HepG2 (cell line): Measurements from ENCODE around the gene FITM1. TPM values are rescaled to one million over a fixed set of nuclear protein-coding genes. Genes with fewer than 3 reads are reported as not detected.

ENCODE experiments used
- ARNTL ChIP-seq: sonication (generic); formaldehyde crosslinking; IDR thresholded peaks from 2 replicates; pipeline ENCODE4 v1.4.0; 2020; ENCODE audit warnings: mild to moderate bottlenecking, missing genetic modification reagents
- GPN1 ChIP-seq: sonication (generic); formaldehyde crosslinking; IDR thresholded peaks from 2 replicates; pipeline ENCODE4 v1.5.1; 2020; ENCODE audit warnings: missing genetic modification reagents, borderline replicate concordance
- HMGA1 ChIP-seq: sonication (generic); formaldehyde crosslinking; conservative IDR thresholded peaks from 2 replicates; pipeline ENCODE4 v1.4.0; 2020; ENCODE audit warnings: missing genetic modification reagents
- HNRNPL ChIP-seq: fragments of 200-400 bp; formaldehyde crosslinking; IDR thresholded peaks from 2 replicates; pipeline ENCODE4 v1.6.1; 2017; ENCODE audit warnings: mild to moderate bottlenecking, low read depth, low read length
- JUND ChIP-seq: sonication (generic); formaldehyde crosslinking; IDR thresholded peaks from 2 replicates; pipeline ENCODE4 v1.8.0; 2022; ENCODE audit warnings: mild to moderate bottlenecking, missing genetic modification reagents
- NAIF1 ChIP-seq: sonication (generic); formaldehyde crosslinking; IDR thresholded peaks from 2 replicates; pipeline ENCODE4 v1.5.0; 2020; ENCODE audit warnings: mild to moderate bottlenecking, missing genetic modification reagents, borderline replicate concordance
- NCOR1 ChIP-seq: fragments of 200-600 bp; sonication (generic); IDR thresholded peaks from 2 replicates; pipeline ENCODE4 v1.7.0; 2017; ENCODE audit warnings: antibody characterized with exemption, low read length, borderline replicate concordance
- NFE2L2 ChIP-seq: fragments of 150-350 bp; IDR thresholded peaks from 2 replicates; pipeline ENCODE4 v1.6.1; 2014; ENCODE audit warnings: low read length
- PAX8 ChIP-seq: sonication (generic); formaldehyde crosslinking; IDR thresholded peaks from 2 replicates; pipeline ENCODE4 v1.8.0; 2022; ENCODE audit warnings: mild to moderate bottlenecking, missing genetic modification reagents, borderline replicate concordance
- RAD51 ChIP-seq: fragments of 450-650 bp; IDR thresholded peaks from 2 replicates; pipeline ENCODE4 v1.6.1; 2016; ENCODE audit warnings: borderline replicate concordance
- SATB2 ChIP-seq: sonication (generic); formaldehyde crosslinking; IDR thresholded peaks from 2 replicates; pipeline ENCODE4 v1.5.0; 2020; ENCODE audit warnings: missing genetic modification reagents
- SNAI1 ChIP-seq: sonication (generic); formaldehyde crosslinking; IDR thresholded peaks from 2 replicates; pipeline ENCODE4 v1.5.0; 2020; ENCODE audit warnings: mild to moderate bottlenecking, missing genetic modification reagents, borderline replicate concordance
- THAP11 ChIP-seq: IDR thresholded peaks from 2 replicates; pipeline ENCODE4 v1.6.1; 2016; ENCODE audit warnings: missing biosample characterization, missing genetic modification reagents
- ZKSCAN5 ChIP-seq: sonication (generic); formaldehyde crosslinking; IDR thresholded peaks from 2 replicates; pipeline ENCODE4 v1.5.1; 2020; ENCODE audit warnings: mild to moderate bottlenecking, missing genetic modification reagents
- ZNF20 ChIP-seq: sonication (generic); formaldehyde crosslinking; IDR thresholded peaks from 2 replicates; pipeline ENCODE4 v1.4.0; 2020; ENCODE audit warnings: mild to moderate bottlenecking, moderate library complexity, missing genetic modification reagents
- ZNF24 ChIP-seq: fragments of 450-650 bp; IDR thresholded peaks from 2 replicates; pipeline ENCODE4 v1.6.1; 2017; ENCODE audit warnings: antibody characterized with exemption, mild to moderate bottlenecking
- ZNF256 ChIP-seq: sonication (generic); formaldehyde crosslinking; conservative IDR thresholded peaks from 2 replicates; pipeline ENCODE4 v1.4.0; 2020; ENCODE audit warnings: missing genetic modification reagents
- ZNF367 ChIP-seq: sonication (generic); formaldehyde crosslinking; IDR thresholded peaks from 2 replicates; pipeline ENCODE4 v1.4.0; 2020; ENCODE audit warnings: missing genetic modification reagents, borderline replicate concordance
- ZNF674 ChIP-seq: sonication (generic); formaldehyde crosslinking; IDR thresholded peaks from 2 replicates; pipeline ENCODE4 v1.5.0; 2020; ENCODE audit warnings: low read depth, mild to moderate bottlenecking, missing genetic modification reagents
- ZNF773 ChIP-seq: sonication (generic); formaldehyde crosslinking; IDR thresholded peaks from 2 replicates; pipeline ENCODE4 v1.4.0; 2020; ENCODE audit warnings: missing genetic modification reagents, borderline replicate concordance
- ZSCAN12 ChIP-seq: sonication (generic); formaldehyde crosslinking; IDR thresholded peaks from 2 replicates; pipeline ENCODE4 v1.9.0; 2021; ENCODE audit warnings: mild to moderate bottlenecking, missing genetic modification reagents
- ZSCAN22 ChIP-seq: sonication (generic); formaldehyde crosslinking; IDR thresholded peaks from 2 replicates; pipeline ENCODE4 v1.4.0; 2020; ENCODE audit warnings: mild to moderate bottlenecking, missing genetic modification reagents
- polyA plus RNA-seq, 8 experiments: library from polyadenylated mRNA; depleted of rRNA in 3 of 8; stranded (reverse) in 7 of 8; unstranded in 1 of 8; fragments of >200 nt; fragmentation: Illumina TruSeq in 4 of 8; extraction: Trizol in 4 of 8; gene quantifications; 2 replicates each; pipeline versions ENCODE4 v1.2.1 to v1.2.3, GENCODE V29; 2011 to 2016; ENCODE audit warnings: low read depth in 4 of 8, missing spikeins in 1 of 8, mixed read lengths in 1 of 8; ENCODE audit not compliant: insufficient read depth in 1 of 8
- total RNA-seq, 5 experiments: library from RNA; depleted of rRNA; stranded (reverse); fragments of >200 nt; fragmentation: Illumina TruSeq; extraction: Trizol; gene quantifications; 2 replicates each; pipeline ENCODE4 v1.2.3, GENCODE V29; 2016; ENCODE audit warnings: low read depth in 1 of 5
- TF ChIP-seq, protein P1 (sequence below): sonication (generic); formaldehyde crosslinking; IDR thresholded peaks from 2 replicates; pipeline ENCODE4 v1.8.0; 2022; ENCODE audit warnings: missing genetic modification reagents, mild to moderate bottlenecking, borderline replicate concordance
- TF ChIP-seq, protein P2 (sequence below): sonication (generic); formaldehyde crosslinking; IDR thresholded peaks from 2 replicates; pipeline ENCODE4 v1.4.0; 2020; ENCODE audit warnings: mild to moderate bottlenecking, missing genetic modification reagents
- TF ChIP-seq, protein P3 (sequence below): sonication (generic); formaldehyde crosslinking; IDR thresholded peaks from 2 replicates; pipeline ENCODE4 v1.5.0; 2020; ENCODE audit warnings: missing genetic modification reagents, mild to moderate bottlenecking, borderline replicate concordance
- TF ChIP-seq, protein P4 (sequence below): sonication (generic); formaldehyde crosslinking; IDR thresholded peaks from 2 replicates; pipeline ENCODE4 v1.8.1; 2023; ENCODE audit warnings: missing genetic modification reagents, inconsistent platforms, borderline replicate concordance
- TF ChIP-seq, protein P5 (sequence below): sonication (generic); formaldehyde crosslinking; IDR thresholded peaks from 2 replicates; pipeline ENCODE4 v1.5.0; 2020; ENCODE audit warnings: missing genetic modification reagents

The FITM1 gene
- total and polyA plus RNA-seq, 2 of the 13 experiments (the other 11 are each of a cell fraction or from before 2014, with no cell fraction given): 2.7 to 5.8 TPM

DNA sequence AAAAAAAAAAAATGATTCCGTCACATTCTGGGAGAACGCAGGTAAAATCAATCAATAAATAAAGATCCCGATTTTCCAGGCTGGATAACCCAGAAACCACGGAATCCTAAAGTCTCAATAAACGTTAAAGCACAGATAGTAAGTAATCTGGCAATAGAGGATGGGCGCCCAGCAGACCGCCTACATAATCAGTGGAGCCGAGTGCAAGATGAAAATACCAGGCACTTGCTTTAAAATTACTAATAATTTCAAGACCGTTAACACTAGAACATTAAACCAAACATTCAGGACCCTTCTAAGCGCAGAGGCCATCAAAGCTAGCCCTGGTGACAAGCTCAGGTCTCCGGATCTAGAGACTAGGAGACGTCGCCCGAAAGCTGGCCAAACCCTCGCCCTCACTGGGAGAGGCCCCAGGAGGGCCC lies 17.1 kb upstream of the FITM1 start (continued):
- TF ChIP-seq NCOR1 (no peak), THAP11 (CRISPR knock-in tag) (no peak), ZNF367 (CRISPR knock-in tag) (0 out of 2 replicates have a peak, but pooled peaks have one; percentile 37), ZNF24 (no peak), ZNF20 (CRISPR knock-in tag) (0 out of 2 replicates have a peak, but pooled peaks have one; percentile 7), ZSCAN22 (CRISPR knock-in tag) (no peak), ZNF256 (CRISPR knock-in tag) (peak; percentile 80), SATB2 (CRISPR knock-in tag) (peak; percentile 66; the same call in 1 of the 2 replicates), HMGA1 (CRISPR knock-in tag) (0 out of 2 replicates have a peak, but pooled peaks have one; percentile 88), SNAI1 (CRISPR knock-in tag) (0 out of 2 replicates have a peak, but pooled peaks have one; percentile 1), JUND (CRISPR knock-in tag) (no peak), ZNF674 (CRISPR knock-in tag) (no peak), NFE2L2 (no peak), NAIF1 (CRISPR knock-in tag) (no peak), GPN1 (CRISPR knock-in tag) (0 out of 2 replicates have a peak, but pooled peaks have one; percentile 69), ZKSCAN5 (0 out of 2 replicates have a peak, but pooled peaks have one; percentile 17), HNRNPL (no peak), ZSCAN12 (CRISPR knock-in tag) (0 out of 2 replicates have a peak, but pooled peaks have one; percentile 6), ZNF773 (peak; percentile 73; the same call in 1 of the 2 replicates), ARNTL (CRISPR knock-in tag) (no peak), PAX8 (CRISPR knock-in tag) (no peak), RAD51 (no peak)
- TF ChIP-seq, protein P1, sequence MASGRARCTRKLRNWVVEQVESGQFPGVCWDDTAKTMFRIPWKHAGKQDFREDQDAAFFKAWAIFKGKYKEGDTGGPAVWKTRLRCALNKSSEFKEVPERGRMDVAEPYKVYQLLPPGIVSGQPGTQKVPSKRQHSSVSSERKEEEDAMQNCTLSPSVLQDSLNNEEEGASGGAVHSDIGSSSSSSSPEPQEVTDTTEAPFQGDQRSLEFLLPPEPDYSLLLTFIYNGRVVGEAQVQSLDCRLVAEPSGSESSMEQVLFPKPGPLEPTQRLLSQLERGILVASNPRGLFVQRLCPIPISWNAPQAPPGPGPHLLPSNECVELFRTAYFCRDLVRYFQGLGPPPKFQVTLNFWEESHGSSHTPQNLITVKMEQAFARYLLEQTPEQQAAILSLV (CRISPR knock-in tag): no peak
- TF ChIP-seq, protein P2, sequence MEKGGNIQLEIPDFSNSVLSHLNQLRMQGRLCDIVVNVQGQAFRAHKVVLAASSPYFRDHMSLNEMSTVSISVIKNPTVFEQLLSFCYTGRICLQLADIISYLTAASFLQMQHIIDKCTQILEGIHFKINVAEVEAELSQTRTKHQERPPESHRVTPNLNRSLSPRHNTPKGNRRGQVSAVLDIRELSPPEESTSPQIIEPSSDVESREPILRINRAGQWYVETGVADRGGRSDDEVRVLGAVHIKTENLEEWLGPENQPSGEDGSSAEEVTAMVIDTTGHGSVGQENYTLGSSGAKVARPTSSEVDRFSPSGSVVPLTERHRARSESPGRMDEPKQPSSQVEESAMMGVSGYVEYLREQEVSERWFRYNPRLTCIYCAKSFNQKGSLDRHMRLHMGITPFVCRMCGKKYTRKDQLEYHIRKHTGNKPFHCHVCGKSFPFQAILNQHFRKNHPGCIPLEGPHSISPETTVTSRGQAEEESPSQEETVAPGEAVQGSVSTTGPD (CRISPR knock-in tag): 0 out of 2 replicates have a peak, but pooled peaks have one; percentile 3
- TF ChIP-seq, protein P3, sequence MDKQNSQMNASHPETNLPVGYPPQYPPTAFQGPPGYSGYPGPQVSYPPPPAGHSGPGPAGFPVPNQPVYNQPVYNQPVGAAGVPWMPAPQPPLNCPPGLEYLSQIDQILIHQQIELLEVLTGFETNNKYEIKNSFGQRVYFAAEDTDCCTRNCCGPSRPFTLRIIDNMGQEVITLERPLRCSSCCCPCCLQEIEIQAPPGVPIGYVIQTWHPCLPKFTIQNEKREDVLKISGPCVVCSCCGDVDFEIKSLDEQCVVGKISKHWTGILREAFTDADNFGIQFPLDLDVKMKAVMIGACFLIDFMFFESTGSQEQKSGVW (CRISPR knock-in tag): no peak
- TF ChIP-seq, protein P4, sequence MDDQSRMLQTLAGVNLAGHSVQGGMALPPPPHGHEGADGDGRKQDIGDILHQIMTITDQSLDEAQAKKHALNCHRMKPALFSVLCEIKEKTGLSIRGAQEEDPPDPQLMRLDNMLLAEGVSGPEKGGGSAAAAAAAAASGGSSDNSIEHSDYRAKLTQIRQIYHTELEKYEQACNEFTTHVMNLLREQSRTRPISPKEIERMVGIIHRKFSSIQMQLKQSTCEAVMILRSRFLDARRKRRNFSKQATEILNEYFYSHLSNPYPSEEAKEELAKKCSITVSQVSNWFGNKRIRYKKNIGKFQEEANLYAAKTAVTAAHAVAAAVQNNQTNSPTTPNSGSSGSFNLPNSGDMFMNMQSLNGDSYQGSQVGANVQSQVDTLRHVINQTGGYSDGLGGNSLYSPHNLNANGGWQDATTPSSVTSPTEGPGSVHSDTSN (CRISPR knock-in tag): peak; percentile 94; the same call in 1 of the 2 replicates
- TF ChIP-seq, protein P5, sequence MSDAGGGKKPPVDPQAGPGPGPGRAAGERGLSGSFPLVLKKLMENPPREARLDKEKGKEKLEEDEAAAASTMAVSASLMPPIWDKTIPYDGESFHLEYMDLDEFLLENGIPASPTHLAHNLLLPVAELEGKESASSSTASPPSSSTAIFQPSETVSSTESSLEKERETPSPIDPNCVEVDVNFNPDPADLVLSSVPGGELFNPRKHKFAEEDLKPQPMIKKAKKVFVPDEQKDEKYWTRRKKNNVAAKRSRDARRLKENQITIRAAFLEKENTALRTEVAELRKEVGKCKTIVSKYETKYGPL: peak; percentile 91; the same call in 1 of the 2 replicates
